HK-2 (cell line): ENCODE results near the gene PDK3.

ENCODE experiments used
- DNase-seq: peaks from one replicate; pipeline ENCODE4 v3.0.0-alpha.2; 2018; ENCODE audit not compliant: unreplicated experiment

Gene PDK3

DNA sequence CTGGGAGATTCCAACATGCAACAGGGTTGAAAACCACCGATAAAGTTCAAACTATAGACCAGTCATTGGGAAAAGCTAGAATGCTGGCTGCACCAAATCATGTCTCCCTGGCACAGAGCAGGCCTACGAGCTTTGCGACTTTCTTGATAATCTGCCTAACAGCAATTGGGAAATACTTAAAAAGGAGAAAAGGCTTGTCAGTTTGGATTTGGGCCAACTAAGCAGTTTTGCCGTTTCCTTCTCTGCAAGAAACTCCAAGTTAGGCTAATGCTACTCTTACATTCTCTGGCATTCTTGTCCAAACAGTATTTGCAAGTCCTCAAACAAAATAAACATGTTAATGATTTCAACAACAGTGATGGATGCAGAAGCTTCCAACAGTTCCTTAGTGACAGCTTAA, 87.9 kb downstream of the PDK3 start:
- no peak for DNase-seq

DNA sequence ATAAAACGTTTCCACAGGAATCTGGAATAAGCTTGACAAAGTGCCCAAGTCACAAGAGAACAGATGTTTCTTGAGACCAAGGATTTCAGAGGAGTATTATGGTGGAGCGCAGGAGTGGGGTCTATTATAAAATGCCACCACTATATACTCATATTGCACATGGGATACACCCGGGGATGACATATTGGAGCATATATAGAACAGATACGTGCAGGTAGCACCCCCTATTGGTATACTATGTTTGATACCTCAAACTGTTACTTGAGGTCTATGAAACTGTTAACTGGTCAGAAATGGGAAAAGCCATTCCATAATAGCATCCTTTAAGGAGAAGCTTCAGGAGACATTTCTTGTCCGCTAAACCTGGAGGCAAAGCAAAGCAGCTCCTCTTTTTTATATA, 96.0 kb downstream of the PDK3 start:
- no peak for DNase-seq

DNA sequence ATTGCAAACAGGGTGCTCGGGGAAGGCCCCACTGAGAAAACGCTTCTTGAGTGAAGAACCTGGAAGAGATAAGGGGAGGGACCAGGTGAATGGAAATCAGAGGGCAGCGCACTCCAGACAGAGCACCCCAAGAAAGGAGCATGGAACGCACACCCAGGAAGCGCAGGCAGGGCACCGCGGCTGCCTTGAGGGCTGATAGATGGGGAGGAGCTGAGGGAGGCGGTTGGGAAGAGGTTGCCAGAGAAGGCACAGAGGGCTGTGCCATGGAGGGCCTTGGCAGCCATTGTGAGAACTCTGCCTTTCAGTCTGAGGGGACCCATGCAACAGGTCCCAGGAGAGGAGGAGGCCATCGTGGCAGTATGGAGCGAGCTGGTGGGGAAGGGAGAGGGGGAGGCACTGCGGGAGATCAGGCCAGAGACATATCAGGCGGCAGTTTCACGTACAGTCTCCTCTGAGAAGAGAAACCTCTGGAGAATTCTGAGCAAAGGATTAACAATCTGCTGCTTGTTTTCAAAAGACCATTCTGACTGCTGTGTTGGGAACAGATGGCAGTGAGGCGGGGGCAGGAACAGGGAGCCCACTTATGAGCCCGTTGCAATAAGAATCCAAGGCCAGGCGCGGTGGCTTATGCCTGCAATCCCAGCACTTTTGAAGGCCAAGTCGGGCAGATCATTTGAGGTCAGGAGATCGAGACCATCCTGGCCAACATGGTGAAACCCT, 98.4 kb downstream of the PDK3 start:
- no peak for DNase-seq

GRCh38 chrX:24566240-24566639, 101.2 kb downstream of the PDK3 start:
- DNase-seq, result no peak

- DNase-seq, result no peak
Observed at GRCh38 chrX:24567169-24567568, 102.1 kb downstream of the PDK3 start.

GRCh38 chrX:24574743-24575142, 109.7 kb downstream of the PDK3 start:
- no peak for DNase-seq

- DNase-seq, result no peak
Observed at GRCh38 chrX:24575496-24575895, 110.4 kb downstream of the PDK3 start.

DNA sequence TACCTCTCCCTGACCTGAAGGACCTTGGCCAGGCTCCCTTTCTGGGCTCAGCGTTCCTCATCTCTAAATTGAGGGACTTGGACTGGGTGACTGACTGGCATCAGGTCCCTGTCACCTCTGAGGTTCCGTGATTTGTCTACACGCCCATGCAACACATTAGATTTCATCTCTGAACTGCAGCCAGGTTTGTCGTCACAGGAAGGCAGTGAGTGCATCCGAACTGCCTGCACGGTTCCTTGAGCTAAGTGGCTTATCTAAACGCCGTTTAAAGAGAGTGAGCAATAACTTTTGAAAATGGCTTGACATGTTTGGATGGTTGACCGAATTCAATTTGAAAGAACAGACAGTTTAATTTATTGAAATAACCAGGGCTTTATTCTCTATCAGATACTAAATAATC, 112.0 kb downstream of the PDK3 start:
- DNase-seq, result no peak
